Esophagus squamous epithelium (tissue), 5 donors: ENCODE results near the gene IMMP2L. TPM values are rescaled to one million over a fixed set of nuclear protein-coding genes. Genes with fewer than 3 reads are reported as not detected.

Experiments used
- DNase-seq: peaks from one replicate; lab custom pipeline; 2025; lab: John Stamatoyannopoulos, UW
- H3K27ac ChIP-seq, 4 donors: fragments of 200-600 bp; sonication (generic); one replicate each; pipeline ENCODE4 v1.5.1; 2016 to 2019; ENCODE audit warnings: mild to moderate bottlenecking in 1 of 4
- H3K27me3 ChIP-seq, 4 donors: fragments of 200-600 bp; sonication (generic); 1 replicate in 3 of 4; 2 replicates in 1 of 4; pipeline versions ENCODE4 v1.5.1 to v1.6.0; 2017 to 2021; ENCODE audit warnings: antibody characterized with exemption in 1 of 4
- H3K36me3 ChIP-seq, 3 donors: fragments of 200-600 bp; sonication (generic); one replicate each; pipeline ENCODE4 v1.5.1; 2016 to 2019
- H3K4me1 ChIP-seq, 3 donors: fragments of 200-600 bp; sonication (generic); one replicate each; pipeline ENCODE4 v1.5.1; 2017 to 2019
- H3K4me3 ChIP-seq, 4 donors: fragments of 200-600 bp; sonication (generic); 1 replicate in 3 of 4; 2 replicates in 1 of 4; pipeline ENCODE4 v1.5.1; 2016 to 2019; ENCODE audit warnings: mild to moderate bottlenecking in 2 of 4, moderate library complexity in 1 of 4
- H3K9me3 ChIP-seq, 3 donors: fragments of 200-600 bp; sonication (generic); one replicate each; pipeline ENCODE4 v1.5.1; 2016 to 2019
- CTCF ChIP-seq, 6 experiments: fragments of 450-650 bp in 4 of 6; fragments of 200-600 bp in 2 of 6; sonication (generic) in 2 of 6; IDR thresholded peaks; one replicate each; pipeline ENCODE4 v1.5.1; 2016 to 2019; ENCODE audit warnings: antibody characterized with exemption in 6 of 6, mild to moderate bottlenecking in 4 of 6, moderate library complexity in 4 of 6
- POLR2A ChIP-seq, 4 donors: fragments of 450-650 bp; IDR thresholded peaks; one replicate each; pipeline ENCODE4 v1.6.1; 2017; ENCODE audit warnings: antibody characterized with exemption in 4 of 4, mild to moderate bottlenecking in 4 of 4, moderate library complexity in 3 of 4
- WGBS, 2 donors: methylation state at CpG; one replicate each; pipeline ENCODE4 v1.1.5; 2018; 5-methylcytosine and 5-hydroxymethylcytosine counted together
- intact Hi-C: fragments of 100-400 bp; cut with DNase I; formaldehyde crosslinking; loops from one replicate; pipeline ENCODE4 v1.15.0; 2022
- total RNA-seq, 4 donors: library from RNA; depleted of rRNA; stranded (reverse); fragments of >200 nt; gene quantifications; one replicate each; pipeline ENCODE4 v1.1.0, GENCODE V29; 2016
- donor health status: DM: yes; HTN: yes; CAD: no.

Gene IMMP2L
- total RNA-seq, 4 donors from 2014 or later = 1.6 to 21.7 (median 5.4) TPM

DNA sequence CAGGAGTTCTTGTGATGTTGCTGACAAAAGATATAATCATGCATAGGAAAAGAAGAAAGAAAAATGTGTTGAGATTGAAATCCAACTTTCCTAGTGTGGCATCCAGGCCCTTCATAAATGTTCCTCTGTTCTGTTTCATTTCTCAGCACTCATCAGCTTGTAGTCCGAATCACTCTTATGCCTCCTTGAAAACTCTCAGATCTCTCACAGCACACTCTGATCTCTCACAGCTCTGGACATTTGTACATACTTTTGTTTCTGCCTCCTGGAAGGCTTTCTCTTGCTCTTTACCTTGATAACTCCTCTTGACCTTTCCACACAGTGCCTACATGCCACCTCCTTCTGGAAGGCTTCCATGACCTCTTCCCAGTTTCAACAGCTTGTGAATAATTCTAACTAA, 880.4 kb downstream of the IMMP2L start:
- Histone ChIP-seq H3K27me3 (no peaks in the 10 kb centered on the region), H3K4me3 (no peak overlapping the region), H3K36me3 (no peaks in the 10 kb centered on the region), H3K9me3 (no peaks in the 10 kb centered on the region), H3K4me1 (no peaks in the 10 kb centered on the region), H3K27ac (no peak overlapping the region)
- no peak for DNase-seq
- TF ChIP-seq CTCF (IDR thresholded peaks at IDR 0.05) (no peak), POLR2A (IDR thresholded peaks at IDR 0.05) (no peak)
- intact Hi-C loops = no loop called here
- 35 to 55% methylated on average over 1 of the region's 1 CpG for WGBS, 2 donors

DNA sequence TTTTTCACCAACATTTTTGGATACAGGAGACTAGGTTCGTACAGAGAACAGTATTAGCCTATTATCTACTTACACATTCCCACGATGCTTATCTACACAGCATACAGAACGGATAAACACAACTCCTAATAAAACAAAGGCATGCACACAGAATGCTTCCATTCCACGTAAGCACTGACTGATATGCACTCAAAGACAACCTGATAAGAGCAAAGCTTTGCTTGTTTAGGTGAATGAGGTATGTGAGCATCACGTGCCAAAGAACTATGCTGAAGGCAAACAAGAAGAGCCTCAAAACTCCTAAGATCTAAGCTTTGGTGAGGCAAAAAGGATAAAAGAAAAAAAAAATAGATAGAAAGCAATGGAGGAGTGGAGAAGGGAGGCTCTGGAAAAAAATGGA, 884.9 kb downstream of the IMMP2L start:
- intact Hi-C loops = no loop called here
- no peaks in the 10 kb centered on the region for H3K27me3 ChIP-seq
- no peak for DNase-seq

GRCh38 chr7:110676785-110677184, 885.5 kb downstream of the IMMP2L start:
- Histone ChIP-seq H3K27ac (no peak overlapping the region), H3K27me3 (no peaks in the 10 kb centered on the region), H3K4me3 (no peak overlapping the region), H3K4me1 (no peaks in the 10 kb centered on the region), H3K36me3 (no peaks in the 10 kb centered on the region), H3K9me3 (peaks cover 0 to 16% (median 7%) of the 10 kb centered on the region in 3 donors)
- WGBS, 2 donors = 83 to 90% methylated on average over 2 of the region's 2 CpGs
- TF ChIP-seq CTCF (IDR thresholded peaks at IDR 0.05) (no peak), POLR2A (IDR thresholded peaks at IDR 0.05) (no peak)
- intact Hi-C loops = no loop called here
- no peak for DNase-seq

More for the DNA sequence above, 884.9 kb downstream of the IMMP2L start:
- H3K9me3 ChIP-seq = peaks cover 0 to 15% (median 7%) of the 10 kb centered on the region in 3 donors
- WGBS, 2 donors = 73 to 74% methylated on average over 5 of the region's 5 CpGs
- TF ChIP-seq CTCF (IDR thresholded peaks at IDR 0.05) (no peak), POLR2A (IDR thresholded peaks at IDR 0.05) (no peak)
- no peak overlapping the region for H3K4me3 ChIP-seq
- no peaks in the 10 kb centered on the region for H3K36me3 ChIP-seq
- no peaks in the 10 kb centered on the region for H3K4me1 ChIP-seq
- H3K27ac ChIP-seq = no peak overlapping the region

DNA sequence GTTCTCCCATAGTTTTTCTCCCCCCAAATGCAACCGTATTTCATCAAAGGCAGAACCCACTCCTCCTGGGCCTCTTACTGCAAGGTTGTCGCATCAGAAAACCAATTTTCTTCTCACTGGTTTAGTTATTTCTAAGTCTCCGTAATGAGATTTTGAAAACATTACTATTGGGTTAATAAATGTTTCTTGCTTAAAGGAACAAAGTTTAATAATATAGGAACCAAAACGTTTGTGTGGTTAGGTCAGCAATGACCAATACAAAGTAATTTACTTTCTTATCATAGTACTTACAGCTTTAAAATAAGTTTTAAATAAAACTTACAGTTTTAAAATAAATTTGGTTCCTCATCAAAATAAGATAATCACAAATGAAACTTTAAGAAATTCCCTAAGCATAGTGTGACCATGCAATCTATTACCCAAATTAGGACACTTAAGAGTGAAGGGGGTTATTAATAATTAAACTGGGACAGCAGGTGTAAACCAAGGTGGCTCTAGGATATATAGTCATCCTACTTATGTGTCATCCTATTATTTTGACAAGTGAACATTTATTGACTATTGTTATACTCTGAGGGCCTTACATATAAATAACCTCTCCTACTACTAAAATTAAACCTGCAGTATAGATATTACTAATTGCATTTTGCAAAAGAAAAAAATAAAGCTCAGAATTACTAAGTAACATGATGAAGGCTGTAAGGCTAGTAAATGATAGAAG, 886.7 kb downstream of the IMMP2L start:
- intact Hi-C loops = no loop called here
- Histone ChIP-seq H3K9me3 (peaks cover 0 to 16% (median 7%) of the 10 kb centered on the region in 3 donors), H3K4me1 (no peaks in the 10 kb centered on the region), H3K36me3 (no peaks in the 10 kb centered on the region), H3K27ac (no peak overlapping the region), H3K4me3 (no peak overlapping the region), H3K27me3 (no peaks in the 10 kb centered on the region)
- no peak for TF ChIP-seq CTCF (IDR thresholded peaks at IDR 0.05)
- TF ChIP-seq POLR2A (IDR thresholded peaks at IDR 0.05) = no peak
- DNase-seq = no peak
- WGBS, 2 donors = 80 to 83% methylated on average over 4 of the region's 4 CpGs

DNA sequence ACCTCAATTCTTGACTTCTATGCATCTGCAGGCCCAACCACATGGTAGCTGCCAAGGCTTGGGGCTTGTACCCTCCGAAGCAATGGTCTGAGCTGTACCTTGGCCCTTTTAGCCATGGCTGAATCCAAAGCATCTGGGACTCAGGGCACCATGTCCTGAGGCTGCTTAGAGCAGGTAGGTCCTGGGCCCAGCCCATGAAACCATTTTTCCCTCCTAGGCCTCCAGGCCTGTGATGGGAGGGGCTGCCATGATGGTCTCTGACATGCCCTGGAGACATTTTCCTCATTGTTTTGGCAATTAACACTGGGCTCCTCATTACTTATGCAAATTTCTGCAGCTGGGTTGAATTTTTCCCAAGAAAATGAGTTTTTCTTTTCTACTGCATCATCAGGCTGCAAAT, 889.1 kb downstream of the IMMP2L start:
- intact Hi-C loops = no loop called here
- Histone ChIP-seq H3K4me1 (no peaks in the 10 kb centered on the region), H3K36me3 (no peaks in the 10 kb centered on the region), H3K4me3 (no peak overlapping the region), H3K27me3 (no peaks in the 10 kb centered on the region), H3K9me3 (peaks cover 0 to 16% (median 7%) of the 10 kb centered on the region in 3 donors), H3K27ac (no peak overlapping the region)
- no peak for TF ChIP-seq CTCF (IDR thresholded peaks at IDR 0.05)
- TF ChIP-seq POLR2A (IDR thresholded peaks at IDR 0.05) = no peak
- WGBS, 2 donors = 80% methylated on average over 1 of the region's 1 CpG; no CpG with 5 or more reads in 1 of the 2 donors
- DNase-seq = no peak
